Peyer's patch (tissue), 4 donors: ENCODE results near the gene OR6C75.
"Not testable (repeated sequence)": the region's sequence is repeated elsewhere in the genome, so short reads cannot be mapped to it uniquely, and the experiment has no call there.

Experiments used
- CTCF ChIP-seq, 6 experiments: fragments of 450-650 bp in 4 of 6; fragments of 200-600 bp in 2 of 6; sonication (generic) in 1 of 6; IDR thresholded peaks; one replicate each; pipeline ENCODE4 v1.5.1; 2017 to 2019; ENCODE audit warnings: antibody characterized with exemption in 6 of 6, mild to moderate bottlenecking in 3 of 6, moderate library complexity in 1 of 6
- POLR2A ChIP-seq, 2 donors: fragments of 450-650 bp; IDR thresholded peaks; one replicate each; pipeline ENCODE4 v1.5.1; 2017; ENCODE audit warnings: antibody characterized with exemption in 2 of 2, mild to moderate bottlenecking in 2 of 2, moderate library complexity in 2 of 2

DNA sequence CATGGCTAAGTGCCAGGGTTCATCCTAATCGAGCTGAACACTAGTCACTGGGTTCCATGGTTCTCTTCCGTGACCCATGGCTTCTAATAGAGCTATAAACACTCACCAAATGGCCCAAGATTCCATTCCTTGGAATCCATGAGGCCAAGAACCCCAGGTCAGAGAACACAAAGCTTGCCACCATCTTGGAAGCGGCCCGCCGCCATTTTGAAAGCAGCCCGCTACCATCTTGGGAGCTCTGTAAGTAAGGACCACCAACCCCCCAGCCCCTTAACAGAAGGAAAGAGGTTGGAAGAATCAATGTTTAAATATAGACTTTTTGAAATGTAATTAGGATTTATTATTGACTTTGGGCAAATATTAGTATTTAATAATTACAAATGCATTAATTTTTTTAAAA, 37.0 kb upstream of the OR6C75 start:
- not testable (repeated sequence) for TF ChIP-seq CTCF, POLR2A (IDR thresholded peaks at IDR 0.05)
